ENCODE results near the gene CCDC191. TPM values are rescaled to one million over a fixed set of nuclear protein-coding genes. Genes with fewer than 3 reads are reported as not detected.

CCDC191 gene, protein sequence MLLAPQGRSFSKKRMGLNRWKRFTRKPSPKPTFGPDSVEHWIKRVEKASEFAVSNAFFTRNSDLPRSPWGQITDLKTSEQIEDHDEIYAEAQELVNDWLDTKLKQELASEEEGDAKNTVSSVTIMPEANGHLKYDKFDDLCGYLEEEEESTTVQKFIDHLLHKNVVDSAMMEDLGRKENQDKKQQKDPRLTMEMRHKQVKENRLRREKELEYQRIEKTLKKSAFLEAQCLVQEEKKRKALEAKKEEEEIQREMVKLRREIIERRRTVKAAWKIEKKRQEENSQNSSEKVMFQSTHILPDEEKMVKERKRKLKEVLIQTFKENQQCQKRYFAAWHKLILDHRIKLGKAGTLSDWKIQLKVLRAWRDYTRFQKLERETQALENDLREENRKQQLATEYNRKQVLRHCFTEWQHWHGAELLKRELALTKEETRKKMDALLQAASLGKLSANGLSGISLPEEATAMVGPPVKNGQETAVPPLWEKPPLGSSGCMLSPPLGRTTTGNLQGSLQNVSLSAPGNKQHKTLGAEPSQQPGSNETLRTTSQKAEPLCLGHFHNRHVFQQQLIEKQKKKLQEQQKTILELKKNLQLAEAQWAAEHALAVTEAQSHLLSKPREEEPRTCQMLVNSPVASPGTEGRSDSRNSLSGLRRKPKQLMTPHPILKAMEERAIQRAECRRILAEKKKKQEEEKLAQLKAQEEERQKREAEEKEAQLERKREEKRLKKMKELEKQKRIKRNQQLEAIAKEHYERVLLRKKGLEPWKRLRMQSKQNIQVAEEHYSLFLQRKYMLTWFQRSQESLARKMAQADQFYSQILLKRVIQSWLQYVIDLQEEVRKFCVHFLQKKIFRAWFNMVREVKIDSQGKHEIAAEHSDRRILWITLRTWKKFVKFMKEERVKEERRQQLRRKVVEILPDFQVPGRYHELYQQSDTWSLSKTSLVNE
- total RNA-seq, result 2.2 TPM

DNA sequence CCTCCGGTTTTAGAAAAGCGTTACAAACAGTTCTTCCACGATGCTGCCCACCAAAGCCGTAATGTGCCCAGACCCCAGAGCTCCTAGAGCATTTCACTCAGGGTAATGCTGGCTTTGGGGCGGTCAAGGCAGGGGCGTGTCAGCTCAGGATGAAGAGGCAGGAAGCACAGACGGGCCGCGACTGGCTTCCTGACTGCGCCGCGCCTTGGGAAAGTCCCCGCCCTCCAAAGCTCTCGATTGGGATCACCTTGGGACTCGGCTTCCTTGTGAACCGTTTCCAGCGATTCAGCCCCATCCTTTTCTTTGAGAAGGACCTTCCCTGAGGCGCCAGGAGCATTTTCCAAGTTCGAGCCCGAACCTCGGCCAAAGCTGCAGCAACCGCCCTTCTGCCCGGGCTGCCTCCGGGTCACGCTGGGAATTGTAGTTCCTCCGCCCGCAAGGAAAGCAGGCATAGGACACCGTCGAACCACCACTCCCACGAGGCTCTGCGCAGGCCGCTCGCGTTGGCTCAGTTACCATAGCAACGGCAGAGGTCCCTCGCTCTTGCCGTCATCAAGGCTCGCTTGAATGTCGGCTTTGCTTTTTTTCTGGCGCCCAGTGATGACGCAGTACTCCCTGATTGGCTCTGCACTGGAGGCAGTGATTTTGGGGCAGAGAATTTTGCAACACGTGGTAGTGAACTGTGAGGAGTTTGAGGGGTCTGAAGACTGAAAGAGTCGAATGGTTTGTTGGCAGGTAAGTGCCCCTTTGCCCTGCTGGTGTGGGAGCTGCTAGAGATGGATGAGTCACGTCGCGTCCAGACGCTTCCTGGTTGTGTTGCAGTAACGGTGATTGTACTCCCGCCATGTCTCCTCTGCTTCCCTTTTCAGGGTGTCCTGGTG, at the start of gene CCDC191, which contains the start of gene QTRT2:
TSS of gene CCDC191 (minus strand) at position 397 of the 881 bp plus-strand sequence. CDS start at position 337, 60 bp downstream.
TSS of gene QTRT2 (plus strand) at position 608 of the 881 bp plus-strand sequence. CDS start 8,521 bp downstream, outside the sequence.
- peak; percentile 93 to 99 (median 99) for DNase-seq (ENCODE audit: low read depth in 2 of 3, low spot score in 2 of 3)

GRCh38 chr3:114104414-114104813, 48.1 kb upstream of the CCDC191 start:
- no peak for DNase-seq (ENCODE audit: low read depth in 2 of 3, low spot score in 2 of 3)

- no peak for DNase-seq (ENCODE audit: low read depth in 2 of 3, low spot score in 2 of 3)
Measured at GRCh38 chr3:114103858-114104257, 47.5 kb upstream of the CCDC191 start.

DNA sequence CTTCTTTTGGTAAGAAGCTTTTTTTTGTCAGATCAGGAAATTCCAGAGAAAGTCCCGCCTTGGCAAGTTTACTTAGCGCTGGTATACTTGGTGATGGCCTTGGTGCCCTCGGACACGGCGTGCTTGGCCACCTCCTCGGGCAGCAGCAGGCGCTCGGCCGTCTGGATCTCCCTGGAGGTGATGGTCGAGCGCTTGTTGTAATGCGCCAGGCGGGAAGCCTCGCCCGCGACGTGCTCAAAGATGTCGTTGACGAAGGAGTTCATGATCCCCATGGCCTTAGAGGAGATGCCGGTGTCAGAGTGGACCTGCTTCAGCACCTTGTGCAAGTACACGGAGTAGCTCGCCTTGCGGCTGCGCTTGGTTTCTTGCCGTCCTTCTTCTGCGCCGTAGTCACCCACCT, 46.9 kb upstream of the CCDC191 start:
- DNase-seq (ENCODE audit: low read depth in 2 of 3, low spot score in 2 of 3), result no peak

DNA sequence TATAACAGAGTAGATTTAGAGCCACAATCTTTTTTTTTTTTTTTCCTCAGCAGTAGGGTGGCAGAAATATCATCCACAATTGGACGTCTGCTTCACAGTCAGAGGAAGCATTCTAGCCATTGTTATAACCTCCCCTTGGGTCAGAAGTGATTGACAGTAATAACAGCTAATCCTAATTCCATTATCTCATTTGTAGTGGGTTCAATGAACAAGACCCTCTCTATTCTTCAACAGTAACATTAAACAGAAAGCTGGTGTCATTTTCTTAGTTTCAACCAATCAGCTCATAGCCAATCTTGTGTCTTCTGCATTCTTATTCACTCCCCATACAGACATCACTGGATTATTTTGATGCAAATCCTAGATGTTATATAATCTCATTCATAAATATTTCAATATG, 44.8 kb upstream of the CCDC191 start:
- no peak for DNase-seq (ENCODE audit: low read depth in 2 of 3, low spot score in 2 of 3)

- DNase-seq (ENCODE audit: low read depth in 2 of 3, low spot score in 2 of 3), result no peak
Measured at GRCh38 chr3:114095796-114096195, 39.5 kb upstream of the CCDC191 start.

- peak in 1 of 3 donors; percentile 6 for DNase-seq (ENCODE audit: low read depth in 2 of 3, low spot score in 2 of 3)
Measured at GRCh38 chr3:114093596-114093995, 37.3 kb upstream of the CCDC191 start.

DNA sequence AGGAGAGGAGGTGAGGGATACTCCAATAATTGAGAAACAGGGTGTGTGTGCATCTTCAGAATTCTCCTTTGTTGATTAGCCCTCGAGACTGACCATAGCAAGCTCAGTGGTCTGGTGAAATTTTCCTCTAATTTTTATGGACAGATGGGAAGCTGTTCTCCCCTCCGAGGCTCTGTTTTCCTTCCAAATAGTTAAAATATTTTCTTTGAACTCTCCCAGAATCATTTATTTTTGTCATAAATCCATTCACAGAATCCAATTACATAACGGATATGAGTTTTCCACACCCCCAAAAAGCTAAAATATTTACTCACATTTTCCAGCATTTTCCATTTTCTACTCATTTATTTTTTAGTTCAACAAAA, 36.7 kb upstream of the CCDC191 start:
- no peak for DNase-seq (ENCODE audit: low read depth in 2 of 3, low spot score in 2 of 3)

- DNase-seq (ENCODE audit: low read depth in 2 of 3, low spot score in 2 of 3), result peak in 1 of 3 donors; percentile 26
Measured at GRCh38 chr3:114092151-114093015, 36.1 kb upstream of the CCDC191 start.

GRCh38 chr3:114089675-114090074, 33.3 kb upstream of the CCDC191 start:
- DNase-seq (ENCODE audit: low read depth in 2 of 3, low spot score in 2 of 3), result no peak

- no peak for DNase-seq (ENCODE audit: low read depth in 2 of 3, low spot score in 2 of 3)
Measured at GRCh38 chr3:114086356-114086755, 30.0 kb upstream of the CCDC191 start.

DNA sequence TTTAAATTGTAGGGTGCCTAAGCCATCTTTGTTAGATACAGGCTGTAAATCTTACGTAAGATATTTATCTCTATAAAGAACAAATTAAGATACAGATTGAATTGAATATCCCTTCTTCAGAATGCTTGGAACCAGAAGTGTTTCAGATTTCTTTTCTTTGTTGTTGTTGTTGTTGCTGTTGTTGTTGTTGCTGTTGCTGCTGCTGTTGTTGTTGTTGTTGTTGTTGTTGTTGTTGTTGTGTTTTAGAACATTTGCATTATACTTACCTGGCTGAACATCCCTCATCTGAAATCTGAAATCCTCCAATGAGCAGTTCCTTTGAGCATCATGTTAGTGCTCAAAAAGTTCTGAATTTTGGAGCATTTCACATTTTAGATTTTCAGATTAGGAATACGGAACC, 26.8 kb upstream of the CCDC191 start:
- DNase-seq (ENCODE audit: low read depth in 2 of 3, low spot score in 2 of 3), result no peak

DNA sequence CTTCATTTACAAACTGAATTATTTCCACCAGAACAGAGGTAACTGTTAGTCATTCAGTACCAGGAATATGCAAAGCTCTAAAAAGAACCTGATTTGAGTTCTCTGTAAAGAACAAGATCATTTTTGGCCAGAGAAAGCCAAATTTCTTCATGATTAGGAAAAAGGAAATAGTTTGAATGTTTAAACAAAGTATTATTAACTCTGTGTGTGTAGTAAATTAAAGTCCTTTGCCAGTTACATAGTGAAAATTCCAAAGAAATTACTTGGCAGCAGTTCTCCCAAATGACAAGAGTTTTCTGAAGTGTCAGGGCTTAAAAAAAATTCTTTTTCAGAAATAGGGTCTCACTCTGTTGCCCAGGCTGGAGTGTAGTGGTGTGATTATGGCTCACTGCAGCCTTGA, 24.7 kb upstream of the CCDC191 start:
- no peak for DNase-seq (ENCODE audit: low read depth in 2 of 3, low spot score in 2 of 3)

GRCh38 chr3:114080201-114080600, 23.9 kb upstream of the CCDC191 start:
- no peak for DNase-seq (ENCODE audit: low read depth in 2 of 3, low spot score in 2 of 3)

- DNase-seq (ENCODE audit: low read depth in 2 of 3, low spot score in 2 of 3), result no peak
Measured at GRCh38 chr3:114079761-114080160, 23.4 kb upstream of the CCDC191 start.

- DNase-seq (ENCODE audit: low read depth in 2 of 3, low spot score in 2 of 3), result no peak
Measured at GRCh38 chr3:114078126-114078525, 21.8 kb upstream of the CCDC191 start.

GRCh38 chr3:114076711-114077110, 20.4 kb upstream of the CCDC191 start:
- DNase-seq (ENCODE audit: low read depth in 2 of 3, low spot score in 2 of 3), result no peak

DNA sequence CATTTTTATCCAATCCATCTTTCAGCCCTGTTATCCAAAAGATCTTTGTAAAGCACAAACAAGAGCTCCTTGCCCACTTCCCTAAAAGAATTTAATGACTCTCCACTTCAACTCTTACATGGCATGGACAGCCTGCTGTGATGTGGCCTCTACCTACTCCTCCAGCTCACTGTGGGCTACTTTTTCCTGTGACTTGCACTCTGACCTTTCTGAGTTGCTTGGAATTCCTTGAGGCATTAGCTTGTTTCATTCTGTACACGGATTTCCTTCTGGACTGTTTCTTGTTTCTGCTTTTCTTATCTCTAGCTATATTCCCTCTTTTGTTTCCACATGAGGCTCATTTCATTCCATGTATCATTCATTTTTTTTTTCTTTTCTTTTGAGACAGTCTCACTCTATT, 15.5 kb upstream of the CCDC191 start:
- DNase-seq (ENCODE audit: low read depth in 2 of 3, low spot score in 2 of 3), result no peak

DNA sequence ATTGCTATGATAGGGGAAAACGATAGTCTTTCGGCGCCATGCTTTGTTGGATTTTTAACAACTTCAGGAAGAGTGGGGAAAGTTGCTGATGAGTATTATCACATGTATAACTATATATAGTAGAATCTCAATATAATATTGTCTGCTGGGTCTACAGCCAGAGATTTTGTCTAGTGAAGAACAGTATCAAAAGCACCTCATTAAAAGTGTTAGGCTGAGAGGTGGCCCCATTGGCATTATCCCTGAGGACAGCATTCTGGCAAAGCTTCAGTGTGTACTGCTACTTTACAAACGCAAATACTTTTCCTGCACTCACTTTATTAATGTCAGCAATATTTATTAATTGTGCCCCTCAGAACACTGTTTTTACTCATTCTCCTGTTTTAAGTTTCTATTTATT, 12.0 kb upstream of the CCDC191 start:
- no peak for DNase-seq (ENCODE audit: low read depth in 2 of 3, low spot score in 2 of 3)

DNA sequence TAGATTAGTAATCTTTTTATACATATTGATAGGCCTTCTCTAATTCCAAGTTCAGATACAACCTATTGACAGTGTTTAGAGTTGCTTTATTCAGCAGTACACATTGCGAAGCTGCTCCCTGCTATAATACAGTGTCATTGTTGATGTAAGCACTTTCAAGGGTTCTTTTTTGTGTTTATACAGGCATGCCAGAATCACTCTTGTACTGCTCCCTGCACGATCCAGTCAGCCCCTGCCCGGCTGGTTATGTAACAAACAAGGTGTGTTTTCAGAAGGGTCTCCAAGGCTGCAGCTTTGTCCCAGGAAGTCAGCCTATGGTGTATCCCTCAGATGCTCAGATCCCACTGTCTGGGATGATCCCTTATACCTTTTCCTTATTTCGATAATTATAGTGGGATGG, 11.5 kb upstream of the CCDC191 start:
- no peak for DNase-seq (ENCODE audit: low read depth in 2 of 3, low spot score in 2 of 3)
